Activated CD8-positive, alpha-beta memory T cell treated with anti-CD3 and anti-CD28 coated beads, Interleukin-2, amount 50 U/mL, for 48 hours (primary cell): ENCODE measurements around the gene AADAC.
"Not testable (repeated sequence)": the region's sequence is repeated elsewhere in the genome, so short reads cannot be mapped to it uniquely, and the experiment has no call there.

Source experiments
- DNase-seq: peaks from one replicate; pipeline ENCODE4 v3.0.0-alpha.2; 2020

The AADAC gene

DNA sequence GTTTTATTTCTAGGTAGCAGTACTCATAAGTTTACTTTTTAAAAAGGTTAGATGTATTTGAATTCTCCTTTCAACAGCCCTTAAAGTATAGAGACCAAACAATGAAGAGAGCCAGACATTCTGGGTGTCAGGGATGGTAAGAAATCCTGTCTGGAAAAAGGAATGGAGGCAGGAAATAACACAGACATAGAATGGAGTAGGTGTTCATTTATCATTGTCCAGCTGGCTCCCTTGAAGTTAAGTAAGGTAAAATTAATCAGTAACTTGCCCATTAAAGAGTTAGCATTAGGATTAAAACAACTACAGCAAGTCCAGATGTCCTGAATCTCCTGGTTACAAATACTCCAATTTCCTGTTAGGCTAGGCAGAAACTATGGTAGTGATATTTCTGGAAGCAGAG, 46.0 kb downstream of the AADAC start:
- no peak for DNase-seq

DNA sequence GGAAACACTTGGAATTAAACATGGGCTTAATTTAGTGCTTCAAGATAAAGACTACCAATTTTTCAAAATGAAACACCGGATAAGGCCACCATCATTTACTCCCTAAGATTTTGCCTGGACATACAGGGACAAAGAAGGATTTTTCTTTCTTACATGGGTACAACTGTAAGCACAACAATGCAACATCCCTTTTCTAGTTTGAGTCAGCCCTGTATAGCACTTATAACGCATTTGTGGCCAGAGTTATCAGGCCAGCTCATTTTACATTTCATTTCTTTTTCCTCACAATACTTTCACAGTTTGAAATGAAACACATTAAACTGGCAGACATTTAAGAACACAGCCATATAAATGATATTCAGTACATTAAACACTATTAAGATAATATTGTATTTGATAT, 49.7 kb downstream of the AADAC start:
- no peak for DNase-seq

DNA sequence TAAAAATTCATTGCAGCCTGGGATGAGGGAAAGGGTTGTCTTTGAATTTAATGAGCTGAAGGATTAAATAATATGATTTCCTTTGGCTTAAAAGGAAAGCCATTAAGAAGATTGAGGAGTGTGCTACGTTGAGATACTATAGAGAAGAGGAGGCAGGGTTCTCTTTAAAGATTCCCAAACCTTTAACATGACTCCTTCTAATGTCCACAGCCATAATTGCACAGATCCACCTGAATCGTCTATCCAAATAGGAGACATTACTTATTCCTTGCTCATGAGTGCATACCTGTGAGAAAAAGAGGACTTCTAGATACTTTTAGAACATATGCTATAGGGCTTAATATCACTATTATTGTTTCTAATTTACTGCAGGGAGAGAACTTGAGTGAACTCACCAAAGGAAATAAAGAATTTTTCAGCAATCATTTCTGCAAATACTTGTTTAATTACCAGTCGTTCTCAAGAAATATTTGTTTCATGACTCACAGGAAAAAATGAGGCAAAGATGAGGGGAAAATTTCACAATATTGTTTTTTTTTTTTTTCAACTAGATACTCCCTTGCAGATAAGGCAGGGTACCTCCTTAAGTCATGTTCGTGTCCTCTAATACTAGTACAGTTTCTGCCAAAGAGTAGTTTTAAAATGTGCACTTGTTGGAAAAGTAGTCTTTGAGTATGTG, 50.6 kb downstream of the AADAC start:
- no peak for DNase-seq

DNA sequence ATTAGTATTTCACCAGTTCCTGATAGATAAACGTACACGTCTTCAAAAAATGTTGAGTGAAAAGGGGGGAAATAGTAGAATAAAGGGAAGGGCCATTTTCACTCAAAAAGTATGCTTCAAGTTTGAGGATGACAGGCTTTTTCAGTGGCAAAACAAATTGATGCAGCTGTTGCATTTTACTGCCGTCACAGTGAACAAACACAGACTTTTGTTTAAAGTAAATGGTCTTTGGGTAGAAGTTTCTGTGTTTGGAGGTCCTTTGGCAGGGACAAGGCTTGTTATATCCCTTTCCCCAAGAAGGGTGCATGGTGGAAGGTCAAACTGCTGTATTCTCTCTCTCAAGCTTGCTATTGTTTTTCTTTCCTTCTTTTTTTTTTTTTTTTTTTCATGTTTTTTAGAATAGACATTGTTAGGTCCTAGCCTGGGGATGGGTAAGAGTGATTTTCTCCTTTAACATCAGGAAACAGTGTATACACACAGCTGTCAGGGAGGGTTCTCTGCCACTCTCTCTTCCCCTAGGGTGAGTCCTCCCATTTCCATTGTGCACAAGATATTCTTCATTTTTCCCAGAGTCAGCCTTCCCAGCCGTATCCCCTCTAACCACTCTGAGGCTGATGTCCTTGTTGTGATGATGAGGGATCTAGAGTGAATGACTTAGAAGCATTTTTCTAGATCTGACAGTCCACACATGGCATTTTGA, 52.9 kb downstream of the AADAC start:
- DNase-seq = no peak

DNA sequence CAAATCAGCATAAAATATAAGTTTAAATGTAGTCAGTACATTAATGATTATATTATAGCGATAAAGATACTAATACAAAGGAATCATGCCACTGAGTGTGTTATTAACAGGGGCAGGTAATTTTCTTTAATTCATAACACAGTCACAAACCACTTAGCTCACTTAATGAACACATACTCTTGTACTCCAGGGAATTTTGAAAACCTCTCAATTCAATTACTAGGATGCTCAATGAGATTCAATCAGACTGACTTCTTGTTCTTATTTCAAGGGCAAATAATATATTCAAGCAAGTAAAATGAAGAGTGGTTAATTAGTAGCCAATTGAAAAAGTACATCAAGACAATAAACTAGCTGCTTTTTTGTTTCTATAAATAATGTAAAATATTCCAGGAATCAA, 53.8 kb downstream of the AADAC start:
- DNase-seq = no peak

DNA sequence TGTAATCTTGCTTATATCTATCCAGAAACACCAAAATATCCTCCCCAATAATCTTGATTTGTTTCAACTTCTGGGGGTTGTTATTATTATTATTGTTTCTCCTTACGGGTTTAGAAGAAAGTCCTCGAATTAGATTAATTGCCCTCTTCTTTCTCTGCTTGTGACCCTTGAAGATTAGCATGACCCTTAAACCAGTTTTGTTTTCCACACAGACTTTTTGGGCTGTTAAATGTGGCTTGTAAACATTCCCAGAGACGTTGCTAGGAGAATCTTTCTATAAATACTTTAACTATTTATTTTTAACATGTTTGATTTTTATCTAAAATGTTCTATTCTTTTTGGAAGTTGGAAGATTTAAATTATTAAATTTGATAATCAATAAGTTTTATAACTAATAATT, 55.3 kb downstream of the AADAC start:
- no peak for DNase-seq

DNA sequence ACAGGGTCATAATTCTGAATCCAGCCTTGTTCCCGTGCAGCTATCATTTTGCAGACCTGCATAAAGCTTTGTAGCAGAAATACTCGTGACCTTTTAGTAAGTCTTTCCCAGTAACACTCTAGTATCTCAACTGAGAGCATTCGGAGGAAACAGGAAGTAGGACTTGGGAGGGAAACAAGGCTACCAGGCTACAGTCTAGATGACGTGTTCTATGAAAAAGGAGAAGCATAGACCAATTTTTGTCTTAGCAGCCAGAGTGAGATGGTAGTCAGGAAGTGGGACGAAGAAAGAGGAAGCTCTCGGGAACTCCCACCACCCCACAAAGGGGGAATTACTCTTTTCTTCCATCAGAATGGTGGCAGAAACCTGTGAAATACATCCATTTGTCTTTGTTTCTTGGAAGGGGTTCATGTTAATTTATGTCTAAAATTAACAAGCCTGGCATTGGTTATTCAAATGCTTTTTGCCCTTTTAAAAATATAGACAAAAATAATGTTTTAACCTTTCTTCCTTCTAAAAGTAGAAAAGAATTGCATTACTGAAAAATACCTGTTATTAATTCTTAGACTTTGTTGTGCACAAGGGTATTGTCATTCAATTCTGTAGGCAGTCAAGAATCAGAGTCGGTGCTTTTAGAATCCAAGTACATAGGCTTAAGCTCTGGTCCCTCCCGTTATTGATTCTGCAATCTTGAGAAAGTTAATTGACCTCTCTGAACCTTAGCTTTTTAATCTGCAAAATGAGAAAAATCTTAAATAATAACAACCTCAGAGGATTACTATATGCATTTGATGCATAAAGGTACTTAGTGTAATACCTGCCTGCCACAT, 57.9 kb downstream of the AADAC start:
- no peak for DNase-seq

DNA sequence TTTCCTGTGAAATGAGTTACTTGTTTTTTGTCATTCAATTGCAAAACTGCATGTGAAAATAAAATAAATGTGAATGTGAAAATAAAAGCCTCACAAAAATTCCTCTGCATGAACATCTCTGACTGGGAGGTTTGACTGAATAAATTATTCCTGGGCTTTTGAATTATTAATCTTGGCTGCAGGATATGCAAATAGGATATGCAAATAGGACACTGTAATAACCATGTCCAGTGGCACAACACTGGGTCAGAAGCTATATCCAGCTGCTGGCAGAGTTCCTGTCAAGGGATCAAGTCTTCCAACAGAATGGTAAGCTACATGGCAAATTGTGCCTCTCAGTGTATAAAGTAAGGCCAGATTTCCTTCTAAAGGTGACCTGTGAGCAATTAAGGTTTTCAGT, 59.5 kb downstream of the AADAC start, which contains the start of gene SUCNR1:
SUCNR1 (plus strand) TSS at position 246 of the 400 bp plus-strand sequence. CDS start 6,250 bp downstream, outside the sequence.
- no peak for DNase-seq

DNA sequence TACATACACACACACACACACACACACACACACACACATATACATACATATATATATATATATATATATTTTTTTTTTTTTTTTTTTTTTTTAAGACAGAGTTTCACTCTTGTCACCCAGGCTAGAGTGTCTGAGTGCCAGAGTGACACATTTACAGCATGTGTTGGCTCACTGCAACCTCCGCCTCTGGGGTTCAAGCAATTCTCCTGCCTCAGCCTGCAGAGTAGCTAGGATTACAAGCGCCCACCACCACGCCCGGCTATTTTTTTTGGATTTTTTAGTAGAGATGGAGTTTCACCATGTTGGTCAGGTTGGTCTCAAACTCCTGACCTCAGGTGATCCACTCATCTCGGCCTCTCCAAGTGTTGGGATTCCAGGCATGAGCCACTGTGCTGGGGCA, 60.2 kb downstream of the AADAC start:
- not testable (repeated sequence) for DNase-seq

DNA sequence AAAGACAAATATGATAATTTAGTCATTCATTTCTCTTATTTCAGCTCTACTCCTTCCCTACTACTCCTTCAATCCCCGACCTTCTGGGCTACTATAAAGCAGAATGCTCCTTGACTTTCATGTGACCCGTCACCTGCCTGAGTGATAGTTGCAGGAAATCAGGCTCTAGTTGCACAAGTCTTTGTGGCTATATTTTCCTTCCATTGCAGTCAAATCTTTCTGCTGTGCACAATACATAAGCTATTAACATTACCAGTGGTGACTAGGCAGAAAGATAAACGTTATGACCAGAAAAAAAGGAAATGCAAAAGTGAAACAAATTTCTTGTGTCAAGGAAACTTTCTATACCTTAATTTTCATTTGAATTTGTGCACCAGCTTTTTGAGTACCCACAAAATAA, 61.8 kb downstream of the AADAC start:
- DNase-seq = no peak

DNA sequence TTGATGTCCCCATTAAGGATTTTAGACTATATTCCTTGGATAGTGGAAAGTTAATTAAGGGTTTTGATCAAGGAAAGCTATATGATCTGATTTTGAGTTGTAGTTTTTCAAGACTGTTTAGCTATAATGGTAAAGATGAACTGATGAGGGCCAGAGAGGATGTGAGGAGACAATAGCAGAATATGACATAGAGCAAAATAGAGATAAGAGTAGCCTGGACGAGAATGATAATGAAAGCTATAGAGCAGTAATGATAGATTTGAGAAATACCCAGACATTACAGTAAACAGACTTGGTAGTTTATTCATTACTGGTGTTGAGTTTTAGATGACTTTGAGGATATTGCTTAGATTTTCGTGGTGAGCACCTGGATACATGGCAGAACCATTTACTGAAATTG, 63.4 kb downstream of the AADAC start:
- no peak for DNase-seq
